GM19035 (cell line): ENCODE data around the gene FHIT.

ENCODE experiments used
- ATAC-seq: cut with Tn5 transposase; IDR thresholded peaks from one replicate; pipeline ENCODE4 v1.9.1; 2021; ENCODE audit not compliant: unreplicated experiment

The FHIT gene

DNA sequence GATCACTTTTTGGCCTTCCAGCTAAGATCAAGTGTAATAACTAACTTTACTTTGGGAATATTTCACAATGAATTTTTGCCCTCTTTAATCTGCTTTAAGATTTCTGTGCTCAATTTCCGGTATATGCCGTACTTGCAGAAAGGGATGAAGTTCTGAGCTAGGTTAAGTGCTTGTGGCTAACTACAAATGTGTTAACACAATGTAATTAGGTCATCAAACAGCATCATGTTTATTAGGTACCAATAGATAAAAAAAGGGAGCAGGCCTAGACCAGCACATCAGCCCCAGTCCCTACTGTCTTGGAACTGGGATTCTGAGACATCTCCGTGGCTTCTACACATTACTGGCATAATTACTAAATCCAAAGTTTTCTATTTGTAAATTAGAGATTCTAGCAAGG, 1268.7 kb downstream of the FHIT start:
- ATAC-seq = no peak

- ATAC-seq = no peak
These were observed 1269.9 kb downstream of the FHIT start for GRCh38 chr3:59981377-59981776.

DNA sequence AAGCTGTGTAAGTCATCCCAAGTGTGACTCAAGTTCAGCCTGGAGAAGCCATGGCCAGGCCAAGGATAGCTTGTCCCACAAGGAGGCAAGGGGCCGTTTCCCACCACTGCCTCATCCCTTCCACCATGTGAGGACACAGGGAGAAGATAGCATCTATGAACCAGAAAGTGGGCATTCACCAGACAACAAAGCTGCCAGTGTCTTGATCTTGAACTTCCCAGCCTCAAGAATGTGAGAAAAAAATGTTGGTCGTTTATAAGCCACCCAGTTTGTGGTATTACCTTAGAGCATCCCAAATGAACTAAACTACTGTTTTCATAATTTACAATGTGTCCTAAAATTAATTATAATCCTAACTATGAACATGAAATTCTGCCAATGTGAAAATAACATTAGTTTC, 1270.7 kb downstream of the FHIT start:
- no peak for ATAC-seq

DNA sequence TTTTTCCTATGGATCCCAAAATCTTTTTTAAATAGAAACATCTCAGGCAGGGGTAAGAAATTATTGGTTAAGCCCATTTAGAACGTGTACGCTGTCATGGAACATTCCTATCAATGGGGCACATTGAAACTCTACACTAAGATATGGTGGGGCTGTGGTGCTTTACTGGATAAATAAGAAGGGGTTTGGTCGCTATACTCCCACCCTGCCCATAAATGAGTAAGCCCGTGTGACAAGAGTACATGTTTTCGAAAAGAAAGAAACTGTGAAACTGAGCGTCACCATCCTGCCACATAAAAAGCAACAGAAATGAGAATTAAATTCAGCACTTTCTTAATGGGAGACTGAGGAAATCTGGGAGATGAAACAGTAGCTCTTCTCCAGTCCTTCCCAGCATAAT, 1271.7 kb downstream of the FHIT start:
- no peak for ATAC-seq

DNA sequence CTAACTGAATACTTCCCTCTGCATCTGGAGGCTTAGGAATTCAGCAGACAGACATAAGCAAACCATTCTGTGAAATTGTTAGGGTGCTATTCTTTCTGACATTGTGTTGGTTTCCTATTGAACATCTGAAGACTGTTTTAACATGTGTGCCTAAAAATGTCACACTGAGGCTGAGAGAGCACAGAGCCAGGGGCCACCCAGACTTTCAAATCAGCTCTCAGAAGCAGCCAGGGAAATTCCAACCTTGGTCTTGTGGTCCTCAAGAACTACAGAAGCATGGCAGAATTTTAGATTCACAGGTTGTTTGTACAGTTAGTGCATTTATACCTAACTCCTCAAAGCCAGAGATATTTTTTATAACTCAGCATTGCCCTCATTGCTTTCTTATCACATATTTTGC, 1272.3 kb downstream of the FHIT start:
- ATAC-seq = peak; percentile 91

GRCh38 chr3:59970796-59971195, 1280.5 kb downstream of the FHIT start:
- no peak for ATAC-seq

- ATAC-seq = no peak
These were observed 1280.9 kb downstream of the FHIT start for GRCh38 chr3:59970376-59970775.

- ATAC-seq = no peak
These were observed 1282.7 kb downstream of the FHIT start for GRCh38 chr3:59968513-59969045.

GRCh38 chr3:59963676-59964075, 1287.6 kb downstream of the FHIT start:
- ATAC-seq = no peak

GRCh38 chr3:59957150-59957549, 1294.1 kb downstream of the FHIT start:
- ATAC-seq = no peak

- ATAC-seq = no peak
These were observed 1298.1 kb downstream of the FHIT start for GRCh38 chr3:59953104-59953503.

- ATAC-seq = no peak
These were observed 1301.9 kb downstream of the FHIT start for GRCh38 chr3:59949311-59949710.

DNA sequence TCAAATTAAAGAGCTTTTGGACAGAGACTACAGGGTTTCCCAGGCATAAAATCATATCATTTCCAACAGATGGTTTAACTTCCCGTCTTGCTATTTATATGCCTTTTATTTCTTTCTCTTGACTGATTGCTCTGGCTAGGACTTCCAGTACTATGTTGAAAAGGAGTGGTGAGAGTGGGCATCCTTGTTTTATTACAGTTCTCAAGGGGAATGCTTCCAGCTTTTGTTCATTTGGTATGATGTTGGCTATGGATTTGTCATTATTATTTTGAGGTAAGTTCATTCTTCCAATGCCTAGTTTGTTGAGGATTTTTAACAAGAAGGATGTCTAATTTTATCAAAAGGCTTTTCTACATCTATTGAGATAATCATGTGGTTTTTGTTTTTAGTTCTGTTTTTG, 1304.9 kb downstream of the FHIT start:
- ATAC-seq = no peak

DNA sequence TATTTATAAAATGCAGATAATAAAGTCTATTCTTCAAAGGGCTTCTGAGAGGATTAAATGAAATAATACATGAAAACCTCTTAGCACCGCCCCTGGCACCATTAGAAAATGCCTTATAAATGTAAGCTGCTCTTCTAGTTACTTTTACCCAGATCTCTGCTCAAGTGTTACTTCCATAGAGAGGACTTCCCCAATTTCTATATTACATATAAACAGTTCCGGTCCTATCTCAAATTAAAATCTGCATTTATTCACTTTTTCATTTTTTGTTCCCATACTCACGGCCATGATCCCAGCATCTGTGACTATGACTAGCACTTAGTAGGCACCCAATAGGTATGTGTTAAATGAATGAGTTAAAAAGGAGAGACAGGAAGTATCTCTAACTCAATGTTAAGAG, 1310.5 kb downstream of the FHIT start:
- ATAC-seq = no peak

- no peak for ATAC-seq
These were observed 1311.3 kb downstream of the FHIT start for GRCh38 chr3:59939826-59940426.

- ATAC-seq = no peak
These were observed 1312.4 kb downstream of the FHIT start for GRCh38 chr3:59938828-59939227.

- ATAC-seq = no peak
These were observed 1314.1 kb downstream of the FHIT start for GRCh38 chr3:59937201-59937600.

- ATAC-seq = no peak
These were observed 1314.8 kb downstream of the FHIT start for GRCh38 chr3:59936472-59936871.

DNA sequence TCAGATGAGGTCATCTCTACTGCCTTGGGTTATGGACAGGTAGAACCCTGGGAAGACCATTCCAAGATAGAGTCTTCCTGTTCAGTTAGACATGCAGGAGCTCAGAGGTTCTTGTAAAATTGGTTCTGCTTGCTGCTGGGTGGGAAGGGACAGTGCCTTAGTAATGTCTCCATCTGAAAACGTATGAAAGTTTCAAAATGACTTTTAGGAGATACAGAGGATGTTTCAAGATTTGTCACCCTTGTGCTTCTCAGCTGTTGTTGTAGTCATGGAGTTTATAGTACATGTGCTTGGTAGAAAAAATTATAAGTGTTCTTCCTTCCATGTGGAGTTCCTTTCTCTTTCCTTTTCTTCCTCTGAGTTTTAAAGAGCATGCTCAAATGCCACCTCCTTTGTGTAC, 1316.2 kb downstream of the FHIT start:
- peak; percentile 98 for ATAC-seq

DNA sequence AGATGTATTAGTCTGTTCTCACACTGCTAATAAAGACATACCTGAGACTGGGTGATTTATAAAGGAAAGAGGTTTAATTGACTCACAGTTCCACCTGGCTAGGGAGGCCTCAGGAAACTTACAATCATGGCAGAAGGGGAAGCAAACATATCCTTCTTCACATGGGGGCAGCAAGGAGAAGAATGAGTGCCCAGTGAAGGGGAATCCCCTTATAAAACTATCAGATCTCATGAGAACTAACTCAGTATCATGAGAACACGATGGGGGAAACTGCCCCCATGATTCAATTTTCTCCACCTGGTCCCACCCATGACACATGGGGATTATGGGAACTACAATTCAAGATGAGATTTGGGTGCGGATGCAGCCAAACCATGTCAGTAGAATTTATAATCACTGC, 1316.7 kb downstream of the FHIT start:
- ATAC-seq = peak; percentile 19

GRCh38 chr3:59930170-59930569, 1321.1 kb downstream of the FHIT start:
- no peak for ATAC-seq

- no peak for ATAC-seq
These were observed 1324.2 kb downstream of the FHIT start for GRCh38 chr3:59927056-59927455.

DNA sequence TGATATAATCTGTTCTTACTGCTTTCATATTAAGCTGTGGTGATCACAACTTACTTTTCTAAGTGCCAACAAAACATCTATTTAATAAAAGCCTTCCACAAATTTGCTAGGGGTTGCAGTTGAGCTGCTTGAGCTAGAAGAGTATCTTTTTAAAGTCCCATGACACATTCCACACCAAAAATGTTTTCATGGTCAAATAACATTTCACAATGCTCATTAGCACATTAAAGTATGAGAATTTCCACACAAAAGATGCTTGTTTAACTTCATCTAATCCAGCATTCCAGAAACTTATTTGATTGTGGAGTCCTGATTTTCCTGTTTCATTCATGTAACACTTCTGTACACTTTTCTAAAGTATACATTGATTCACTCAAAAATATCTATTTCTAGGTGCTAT, 1325.3 kb downstream of the FHIT start:
- no peak for ATAC-seq
